Measurements from ENCODE around the gene MED27.

MED27 gene

DNA sequence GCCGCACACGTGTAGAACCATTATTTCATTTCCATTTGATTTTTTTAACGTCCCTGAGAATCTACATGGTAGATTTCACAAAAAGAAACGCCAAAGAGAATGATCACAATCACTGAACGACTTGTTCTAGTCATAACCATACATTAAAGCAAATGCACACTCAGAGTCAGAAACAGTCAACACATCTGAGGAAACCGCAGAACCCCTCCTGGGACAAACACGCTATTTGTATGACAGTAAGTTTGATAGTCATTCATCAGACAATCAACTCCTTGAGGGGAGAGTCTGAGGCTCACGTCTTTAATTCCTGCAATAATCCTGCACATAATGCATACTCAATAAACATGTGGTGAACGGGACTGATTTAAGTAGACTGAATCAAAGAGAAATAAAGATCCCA, 129.2 kb downstream of the MED27 start:
- ChIA-PET POLR2A (no interaction called here), CTCF (no interaction called here)
- Histone ChIP-seq H3K4me1 (ENCODE audit: control insufficient read depth, insufficient read depth, low read length) (no peaks in the 10 kb centered on the region), H3K36me3 (ENCODE audit: control insufficient read depth in 2 of 2, insufficient read depth in 1 of 2, low read length in 2 of 2) (no peaks in the 10 kb centered on the region), H3K27ac (ENCODE audit: extremely low read depth, low read depth, low read length) (no peak overlapping the region), H3K4me3 (ENCODE audit: low read depth, low read length) (no peak overlapping the region), H3K9me3 (ENCODE audit: control insufficient read depth, insufficient read depth, low read depth, low read length) (no peaks in the 10 kb centered on the region)
- TF ChIP-seq ZNF157 (tag by site-specific recombination; IDR thresholded peaks at IDR 0.05) = no peak

GRCh38 chr9:131946180-131946579, 133.5 kb downstream of the MED27 start:
- Histone ChIP-seq H3K27ac (ENCODE audit: extremely low read depth, low read depth, low read length) (no peak overlapping the region), H3K4me1 (ENCODE audit: control insufficient read depth, insufficient read depth, low read length) (no peaks in the 10 kb centered on the region), H3K9me3 (ENCODE audit: control insufficient read depth, insufficient read depth, low read depth, low read length) (no peaks in the 10 kb centered on the region), H3K4me3 (ENCODE audit: low read depth, low read length) (no peak overlapping the region), H3K36me3 (ENCODE audit: control insufficient read depth in 2 of 2, insufficient read depth in 1 of 2, low read length in 2 of 2) (no peaks in the 10 kb centered on the region)
- ChIA-PET POLR2A (no interaction called here), CTCF (interaction anchor here (1.4 kb wide), 1 partner anchor 7 kb away, joined by 4 read pairs; no protein-coding TSS in a partner anchor)
- no peak for TF ChIP-seq ZNF830 (tag by site-specific recombination; IDR thresholded peaks at IDR 0.05; ENCODE audit: low read depth)
- no peak for TF ChIP-seq ZNF24 (tag by site-specific recombination; IDR thresholded peaks at IDR 0.05)

DNA sequence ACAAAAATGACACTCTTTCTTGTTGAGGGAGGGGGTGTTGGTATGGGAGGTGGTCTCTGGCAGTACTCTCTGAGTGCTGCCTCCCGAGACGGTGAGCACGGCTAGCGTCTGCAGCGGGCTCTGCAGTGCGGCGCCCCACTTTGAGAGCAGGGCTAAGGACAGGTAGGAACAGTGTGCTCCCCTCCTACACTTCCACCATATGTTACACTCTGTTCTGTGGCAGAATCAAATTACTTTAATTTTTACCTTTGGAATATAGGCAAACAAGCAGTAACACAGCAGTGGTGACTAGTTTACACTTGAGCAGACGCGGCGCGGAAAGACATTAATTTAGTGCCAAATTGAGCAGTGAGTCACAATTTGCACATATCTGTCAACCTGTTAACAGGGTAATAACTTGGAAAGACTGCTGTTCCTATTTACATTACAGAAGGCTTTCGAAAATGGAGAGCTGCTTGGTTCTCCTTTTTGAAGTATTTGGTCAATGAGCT, 136.3 kb downstream of the MED27 start:
- Histone ChIP-seq H3K27ac (ENCODE audit: extremely low read depth, low read depth, low read length) (no peak overlapping the region), H3K4me1 (ENCODE audit: control insufficient read depth, insufficient read depth, low read length) (no peaks in the 10 kb centered on the region), H3K36me3 (ENCODE audit: control insufficient read depth in 2 of 2, insufficient read depth in 1 of 2, low read length in 2 of 2) (peaks cover 0 to 5% of the 10 kb centered on the region in 2 experiments; a peak in 1 of 3 replicates), H3K9me3 (ENCODE audit: control insufficient read depth, insufficient read depth, low read depth, low read length) (no peaks in the 10 kb centered on the region), H3K4me3 (ENCODE audit: low read depth, low read length) (no peak overlapping the region)
- CTCF ChIA-PET = no interaction called here
- TF ChIP-seq SCRT2 (tag by site-specific recombination; IDR thresholded peaks at IDR 0.05) = peak; percentile 70
- 0 out of 2 replicates have a peak, but pooled peaks have one; percentile 57 for TF ChIP-seq OSR2 (tag by site-specific recombination; IDR thresholded peaks at IDR 0.05)
- TF ChIP-seq ZNF664 (tag by site-specific recombination; IDR thresholded peaks at IDR 0.05) = no peak
- no peak for TF ChIP-seq ZNF223 (tag by site-specific recombination; IDR thresholded peaks at IDR 0.05)
- TF ChIP-seq, protein P1, sequence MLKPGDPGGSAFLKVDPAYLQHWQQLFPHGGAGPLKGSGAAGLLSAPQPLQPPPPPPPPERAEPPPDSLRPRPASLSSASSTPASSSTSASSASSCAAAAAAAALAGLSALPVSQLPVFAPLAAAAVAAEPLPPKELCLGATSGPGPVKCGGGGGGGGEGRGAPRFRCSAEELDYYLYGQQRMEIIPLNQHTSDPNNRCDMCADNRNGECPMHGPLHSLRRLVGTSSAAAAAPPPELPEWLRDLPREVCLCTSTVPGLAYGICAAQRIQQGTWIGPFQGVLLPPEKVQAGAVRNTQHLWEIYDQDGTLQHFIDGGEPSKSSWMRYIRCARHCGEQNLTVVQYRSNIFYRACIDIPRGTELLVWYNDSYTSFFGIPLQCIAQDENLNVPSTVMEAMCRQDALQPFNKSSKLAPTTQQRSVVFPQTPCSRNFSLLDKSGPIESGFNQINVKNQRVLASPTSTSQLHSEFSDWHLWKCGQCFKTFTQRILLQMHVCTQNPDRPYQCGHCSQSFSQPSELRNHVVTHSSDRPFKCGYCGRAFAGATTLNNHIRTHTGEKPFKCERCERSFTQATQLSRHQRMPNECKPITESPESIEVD (tag by site-specific recombination; IDR thresholded peaks at IDR 0.05) = peak; percentile 58
- TF ChIP-seq KLF16 (tag by site-specific recombination; IDR thresholded peaks at IDR 0.05) = no peak
- 0 out of 2 replicates have a peak, but pooled peaks have one; percentile 10 for TF ChIP-seq GLI2 (tag by site-specific recombination; IDR thresholded peaks at IDR 0.05; ENCODE audit: borderline replicate concordance, low read depth)
- POLR2A ChIA-PET = no interaction called here

DNA sequence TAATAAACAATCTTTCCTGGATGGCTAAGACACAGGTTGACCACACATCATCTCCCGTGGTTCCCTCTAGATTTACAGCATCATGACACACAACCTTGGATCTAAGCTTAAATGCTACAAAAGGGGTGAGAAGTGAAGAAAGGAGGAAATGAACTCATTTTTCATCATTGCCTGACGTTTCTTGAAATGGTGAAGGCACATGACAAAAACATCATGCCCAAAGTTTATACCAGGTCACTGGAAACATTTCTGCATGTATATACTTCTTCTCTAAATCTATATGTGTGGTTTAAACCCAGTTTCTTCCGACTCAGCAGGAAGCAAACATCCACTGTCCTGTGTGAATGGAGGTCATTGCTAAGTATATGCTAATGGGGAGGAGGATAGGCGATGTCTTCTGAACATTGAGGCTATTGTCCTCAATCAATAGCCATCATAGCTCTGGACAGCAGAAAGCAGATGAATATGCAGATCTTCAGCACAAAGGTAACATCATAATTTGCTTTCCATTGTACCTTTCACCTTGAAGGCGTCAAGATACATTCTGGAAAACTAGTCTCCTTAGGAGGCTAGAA, 137.4 kb downstream of the MED27 start:
- no peak for TF ChIP-seq ZNF350 (tag by site-specific recombination; IDR thresholded peaks at IDR 0.05)
- TF ChIP-seq ZNF510 (tag by site-specific recombination; IDR thresholded peaks at IDR 0.05; ENCODE audit: insufficient replicate concordance) = no peak
- TF ChIP-seq, protein P2, sequence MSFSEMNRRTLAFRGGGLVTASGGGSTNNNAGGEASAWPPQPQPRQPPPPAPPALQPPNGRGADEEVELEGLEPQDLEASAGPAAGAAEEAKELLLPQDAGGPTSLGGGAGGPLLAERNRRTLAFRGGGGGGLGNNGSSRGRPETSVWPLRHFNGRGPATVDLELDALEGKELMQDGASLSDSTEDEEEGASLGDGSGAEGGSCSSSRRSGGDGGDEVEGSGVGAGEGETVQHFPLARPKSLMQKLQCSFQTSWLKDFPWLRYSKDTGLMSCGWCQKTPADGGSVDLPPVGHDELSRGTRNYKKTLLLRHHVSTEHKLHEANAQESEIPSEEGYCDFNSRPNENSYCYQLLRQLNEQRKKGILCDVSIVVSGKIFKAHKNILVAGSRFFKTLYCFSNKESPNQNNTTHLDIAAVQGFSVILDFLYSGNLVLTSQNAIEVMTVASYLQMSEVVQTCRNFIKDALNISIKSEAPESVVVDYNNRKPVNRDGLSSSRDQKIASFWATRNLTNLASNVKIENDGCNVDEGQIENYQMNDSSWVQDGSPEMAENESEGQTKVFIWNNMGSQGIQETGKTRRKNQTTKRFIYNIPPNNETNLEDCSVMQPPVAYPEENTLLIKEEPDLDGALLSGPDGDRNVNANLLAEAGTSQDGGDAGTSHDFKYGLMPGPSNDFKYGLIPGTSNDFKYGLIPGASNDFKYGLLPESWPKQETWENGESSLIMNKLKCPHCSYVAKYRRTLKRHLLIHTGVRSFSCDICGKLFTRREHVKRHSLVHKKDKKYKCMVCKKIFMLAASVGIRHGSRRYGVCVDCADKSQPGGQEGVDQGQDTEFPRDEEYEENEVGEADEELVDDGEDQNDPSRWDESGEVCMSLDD (tag by site-specific recombination; IDR thresholded peaks at IDR 0.05) = no peak
- TF ChIP-seq ZNF701 (tag by site-specific recombination; IDR thresholded peaks at IDR 0.05) = no peak
- no peak for TF ChIP-seq SETDB1 (IDR thresholded peaks at IDR 0.05; ENCODE audit: insufficient read length, low read length)
- TF ChIP-seq ZBTB7A (tag by site-specific recombination; IDR thresholded peaks at IDR 0.05; ENCODE audit: low read depth) = no peak
- no peak for TF ChIP-seq PBX3 (CRISPR knock-in tag; IDR thresholded peaks at IDR 0.05)
- no peak for TF ChIP-seq ELK4 (IDR thresholded peaks at IDR 0.05; ENCODE audit: borderline replicate concordance, low read depth, low read length)
- Histone ChIP-seq H3K4me1 (ENCODE audit: control insufficient read depth, insufficient read depth, low read length) (no peaks in the 10 kb centered on the region), H3K27ac (ENCODE audit: extremely low read depth, low read depth, low read length) (no peak overlapping the region), H3K4me3 (ENCODE audit: low read depth, low read length) (no peak overlapping the region), H3K9me3 (ENCODE audit: control insufficient read depth, insufficient read depth, low read depth, low read length) (no peaks in the 10 kb centered on the region), H3K36me3 (ENCODE audit: control insufficient read depth in 2 of 2, insufficient read depth in 1 of 2, low read length in 2 of 2) (peaks cover 0 to 5% of the 10 kb centered on the region in 2 experiments; a peak in 1 of 3 replicates)
- ChIA-PET POLR2A (interaction anchor here (0.7 kb wide), 1 partner anchor 167 kb away, joined by 3 read pairs; no protein-coding TSS in a partner anchor), CTCF (interaction anchor here (0.7 to 2.3 kb wide), 2 partner anchors 10 to 326 kb away, joined by 5 to 9 read pairs; no protein-coding TSS in a partner anchor)

Measured in HEK293 (cell line).